ACHN (cell line): Measurements from ENCODE around the gene NPRL2.

Experiments
- DNase-seq: peaks from one replicate; pipeline ENCODE4 v3.0.0-alpha.2; 2015
- in situ Hi-C: cut with HindIII; loops from 2 replicates; pipeline ENCODE4 v1.10.0; 2017; ENCODE audit warnings: low sequenced_read_pairs, low pct_ligation_motif_present, low pct_unique_long_range_greater_than_20kb

Gene NPRL2

DNA sequence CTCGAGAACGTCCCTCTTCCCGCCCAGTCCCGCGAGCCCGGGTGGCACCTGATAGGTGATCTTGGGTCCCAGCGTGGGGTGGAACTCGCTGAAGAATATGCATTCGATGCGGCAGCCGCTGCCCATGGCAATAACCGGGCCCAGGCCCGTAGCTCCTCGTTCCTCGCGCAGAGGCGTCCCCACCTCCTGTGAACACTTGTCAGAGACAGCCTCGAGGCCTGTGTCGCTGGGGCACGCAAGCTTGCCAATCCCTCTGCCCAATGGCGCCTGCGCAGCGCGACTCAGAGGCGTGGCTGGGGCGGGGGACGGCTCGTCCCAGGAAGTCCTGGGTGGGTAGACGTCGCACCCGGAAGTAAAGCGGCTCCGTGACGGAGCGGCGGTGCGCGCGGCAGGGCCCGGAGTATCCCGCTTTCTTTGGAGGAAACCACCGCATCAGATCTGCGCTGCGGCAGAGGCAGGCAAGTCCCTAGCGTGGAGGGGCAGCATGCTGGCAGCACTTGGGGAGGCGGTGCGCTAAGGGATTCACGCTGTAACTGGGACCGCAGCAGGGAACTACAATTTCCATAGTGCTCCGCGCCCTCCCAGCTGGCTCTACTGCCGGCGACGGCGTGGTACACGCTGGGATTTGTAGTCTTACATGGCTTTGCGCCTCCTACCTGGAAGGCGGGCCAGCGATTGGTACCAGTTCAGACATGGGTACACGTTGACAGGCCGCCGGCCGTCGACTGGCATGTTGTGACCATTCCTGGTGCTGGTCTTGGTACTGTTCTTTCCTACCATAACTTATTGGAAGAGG lies at the start of gene NPRL2, which contains the start of gene CYB561D2:
TSS of gene NPRL2 (minus strand) at position 249 of the 796 bp plus-strand sequence. CDS start at position 126, 123 bp downstream.
TSS of gene CYB561D2 (plus strand) at position 336 of the 796 bp plus-strand sequence. CDS start 572 bp downstream, outside the sequence.
- in situ Hi-C loops: no loop called here
- DNase-seq: peak; percentile 91

DNA sequence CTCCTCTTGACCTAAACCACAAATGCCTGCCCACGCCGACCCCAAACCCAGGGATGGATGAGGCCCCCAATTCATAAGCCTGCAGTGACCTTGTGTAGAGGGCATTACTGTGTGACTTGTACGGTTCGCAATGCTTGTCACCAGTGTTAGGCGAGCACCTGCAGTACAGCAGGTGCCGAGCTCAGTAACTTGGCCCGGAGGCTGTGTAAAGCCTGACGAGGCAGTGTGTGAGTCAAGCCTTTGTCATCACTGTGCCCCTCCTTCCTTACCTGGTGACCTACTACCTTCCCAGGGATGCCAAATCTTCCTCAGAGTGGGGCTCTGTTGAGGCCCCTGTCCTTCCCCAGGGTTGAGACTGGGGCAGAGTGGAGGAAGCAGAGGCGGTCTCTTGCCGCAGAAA lies 45.9 kb upstream of the NPRL2 start:
- no peak for DNase-seq

DNA sequence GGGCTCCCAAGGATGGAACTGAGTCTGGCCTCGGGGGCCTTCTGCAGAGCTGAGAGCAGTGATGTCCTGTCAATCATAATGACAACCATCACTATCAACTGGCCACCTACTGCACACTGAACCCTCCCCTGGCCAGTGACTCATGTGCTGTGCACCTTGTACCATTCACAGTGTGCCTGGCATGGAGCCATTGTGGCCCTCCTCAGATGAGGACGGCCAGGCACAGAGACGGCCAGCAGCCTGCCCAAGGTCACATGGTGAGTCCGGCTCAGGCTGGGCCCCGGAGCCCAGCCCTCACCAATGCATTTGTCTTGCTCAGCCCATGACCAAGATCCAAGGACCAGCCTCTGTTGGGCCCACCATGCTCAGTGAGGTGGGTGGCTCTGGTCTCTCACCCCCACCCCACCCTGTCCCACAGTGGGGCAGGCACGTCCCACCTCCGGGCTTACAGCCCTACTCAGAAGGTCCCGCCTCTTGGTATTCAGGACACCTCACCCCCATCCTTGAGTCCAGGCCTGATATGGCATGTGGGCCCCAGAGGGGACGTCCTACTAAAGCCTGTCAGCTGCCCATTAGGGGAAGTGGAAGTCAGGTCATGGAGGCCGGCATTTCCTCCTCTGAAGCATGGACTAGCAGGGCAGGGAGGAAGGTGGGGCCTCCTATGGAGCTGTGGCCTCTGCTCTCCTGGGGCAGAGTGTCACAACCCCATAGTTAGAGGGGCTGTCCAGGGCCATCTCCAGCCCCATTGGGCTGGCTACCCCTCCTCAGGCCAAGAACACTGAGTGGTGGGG lies 44.7 kb upstream of the NPRL2 start:
- DNase-seq: no peak
- in situ Hi-C loops: no loop called here

More for the DNA sequence above, 45.9 kb upstream of the NPRL2 start:
- in situ Hi-C loops: no loop called here

GRCh38 chr3:50393061-50393460 lies 42.5 kb upstream of the NPRL2 start:
- in situ Hi-C loops: no loop called here
- DNase-seq: no peak

DNA sequence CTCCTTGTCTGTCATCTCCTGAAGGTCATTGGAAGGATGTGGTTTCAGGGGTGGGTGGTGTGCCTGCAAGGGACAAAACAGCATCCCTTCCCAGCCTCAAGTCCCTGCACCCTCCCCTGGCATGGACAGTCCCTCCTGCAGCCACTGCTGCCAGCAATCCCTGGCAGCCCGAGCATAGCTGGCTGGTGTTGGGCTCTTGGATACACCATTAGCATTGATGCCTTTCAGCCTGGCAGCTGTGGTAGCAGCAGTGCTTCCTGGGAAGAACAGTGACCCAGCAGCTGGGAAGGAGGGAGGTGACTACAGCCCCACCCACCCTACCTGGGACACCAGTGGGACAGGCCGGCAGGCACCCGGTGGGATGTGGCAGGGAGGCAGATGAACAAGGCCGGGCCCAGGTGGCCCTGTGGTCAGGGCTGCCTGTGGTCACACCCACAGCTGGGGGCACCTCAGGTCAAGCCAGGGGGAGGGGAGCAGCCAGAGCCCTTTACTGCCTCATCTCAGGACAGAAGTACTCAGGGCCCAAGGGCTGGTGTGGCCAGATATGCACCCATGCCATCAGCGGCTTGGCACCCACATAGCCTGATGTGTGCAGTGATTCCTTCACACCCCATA lies 41.6 kb upstream of the NPRL2 start:
- no peak for DNase-seq
- in situ Hi-C loops: no loop called here

GRCh38 chr3:50390508-50391224 lies 40.1 kb upstream of the NPRL2 start:
- in situ Hi-C loops: no loop called here
- no peak for DNase-seq

- in situ Hi-C loops: no loop called here
Observed at GRCh38 chr3:50389414-50389767, 38.8 kb upstream of the NPRL2 start.

DNA sequence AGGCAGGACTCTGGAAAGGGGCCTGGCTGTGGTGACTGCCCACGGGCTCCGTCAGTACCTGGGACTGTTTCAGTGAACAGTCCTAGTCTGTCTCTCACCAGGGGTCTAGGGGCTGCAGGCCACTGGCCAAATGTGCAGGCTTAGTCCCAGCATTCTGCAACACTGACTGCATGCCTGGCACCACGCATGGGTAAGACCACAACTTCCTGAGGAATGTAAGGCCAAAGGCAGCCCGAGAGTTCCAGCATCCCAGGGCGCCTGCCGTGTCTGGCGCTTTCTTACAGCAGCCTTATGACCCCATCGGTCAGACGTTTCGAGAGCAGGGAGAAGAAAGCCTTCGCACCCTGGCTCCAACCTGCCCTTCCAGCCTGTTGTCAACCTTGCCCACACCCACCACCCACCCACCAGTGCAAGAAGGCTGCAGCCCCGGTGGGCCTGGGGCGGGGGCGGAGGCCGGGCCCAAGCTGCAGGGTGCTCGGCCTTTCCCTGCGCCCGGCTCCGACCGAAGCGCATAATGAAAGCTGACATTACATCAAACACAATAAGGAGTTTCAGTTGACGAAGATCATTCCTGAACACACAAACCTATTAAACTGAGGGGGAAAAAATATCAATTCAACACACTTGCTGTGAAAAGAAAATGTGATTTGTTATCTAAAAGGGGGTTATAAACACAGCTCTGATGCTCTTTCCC lies 38.3 kb upstream of the NPRL2 start:
- no peak for DNase-seq
- in situ Hi-C loops: no loop called here

More at GRCh38 chr3:50389414-50389767, 38.8 kb upstream of the NPRL2 start:
- no peak for DNase-seq

DNA sequence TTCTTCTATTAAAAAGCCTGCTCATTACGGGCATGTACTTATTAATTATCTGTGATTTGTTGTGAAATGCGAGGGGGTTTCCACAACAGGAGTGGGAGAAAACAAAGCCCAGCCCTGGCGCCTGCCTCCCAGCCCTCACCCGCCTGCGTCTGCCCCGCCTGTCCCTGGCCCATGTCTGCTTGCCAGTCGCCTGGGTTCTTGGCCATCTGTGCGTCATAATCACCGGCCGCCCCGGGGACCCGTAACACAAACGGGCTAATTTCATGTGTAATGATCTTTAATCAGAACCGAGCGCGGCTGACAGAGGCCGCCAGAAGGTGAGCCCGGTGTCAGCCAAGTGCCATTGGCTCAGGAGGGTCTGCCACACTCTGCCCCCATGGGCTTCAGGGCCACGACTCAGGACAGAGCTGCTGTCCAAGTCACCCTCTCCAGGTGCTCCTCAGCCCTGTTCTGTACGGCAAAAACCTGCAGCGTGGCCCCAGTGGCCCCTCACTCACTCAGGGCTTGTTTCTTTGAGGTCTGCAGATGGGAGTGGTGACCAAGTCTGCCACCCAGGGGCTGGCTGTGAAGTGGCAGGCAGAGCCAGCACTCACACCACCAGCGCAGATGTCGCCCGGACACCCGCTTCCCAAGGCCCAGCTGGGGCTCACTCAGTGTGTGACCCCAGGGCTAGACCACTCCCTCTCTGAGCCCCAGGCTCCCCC lies 37.6 kb upstream of the NPRL2 start:
- DNase-seq: no peak

GRCh38 chr3:50385754-50386153 lies 35.2 kb upstream of the NPRL2 start:
- no peak for DNase-seq
- in situ Hi-C loops: no loop called here

More for the DNA sequence above, 37.6 kb upstream of the NPRL2 start:
- in situ Hi-C loops: no loop called here

DNA sequence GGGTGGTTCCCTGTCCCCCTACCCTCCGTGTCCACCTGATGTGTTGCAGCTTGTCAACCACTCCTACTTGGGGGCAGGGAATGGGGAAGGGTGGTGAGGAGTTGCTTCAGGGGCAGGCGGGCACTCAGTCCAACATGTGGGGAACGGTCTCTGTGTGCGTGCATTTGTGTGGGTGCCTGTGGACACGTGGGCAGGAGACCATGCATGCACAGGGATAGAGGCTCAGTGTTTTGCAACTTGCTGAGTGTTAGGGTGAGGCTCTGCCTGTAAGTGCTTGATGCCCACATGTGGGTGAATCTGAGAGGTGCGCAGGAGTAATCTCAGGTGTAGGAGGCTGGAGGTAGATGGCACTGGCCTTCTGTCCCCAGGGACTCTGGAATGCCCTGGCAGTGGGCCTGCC lies 33.2 kb upstream of the NPRL2 start:
- no peak for DNase-seq
- in situ Hi-C loops: no loop called here

GRCh38 chr3:50382722-50383121 lies 32.1 kb upstream of the NPRL2 start:
- DNase-seq: no peak
- in situ Hi-C loops: no loop called here

- no peak for DNase-seq
- in situ Hi-C loops: no loop called here
Observed at GRCh38 chr3:50381383-50381782, 30.8 kb upstream of the NPRL2 start.

DNA sequence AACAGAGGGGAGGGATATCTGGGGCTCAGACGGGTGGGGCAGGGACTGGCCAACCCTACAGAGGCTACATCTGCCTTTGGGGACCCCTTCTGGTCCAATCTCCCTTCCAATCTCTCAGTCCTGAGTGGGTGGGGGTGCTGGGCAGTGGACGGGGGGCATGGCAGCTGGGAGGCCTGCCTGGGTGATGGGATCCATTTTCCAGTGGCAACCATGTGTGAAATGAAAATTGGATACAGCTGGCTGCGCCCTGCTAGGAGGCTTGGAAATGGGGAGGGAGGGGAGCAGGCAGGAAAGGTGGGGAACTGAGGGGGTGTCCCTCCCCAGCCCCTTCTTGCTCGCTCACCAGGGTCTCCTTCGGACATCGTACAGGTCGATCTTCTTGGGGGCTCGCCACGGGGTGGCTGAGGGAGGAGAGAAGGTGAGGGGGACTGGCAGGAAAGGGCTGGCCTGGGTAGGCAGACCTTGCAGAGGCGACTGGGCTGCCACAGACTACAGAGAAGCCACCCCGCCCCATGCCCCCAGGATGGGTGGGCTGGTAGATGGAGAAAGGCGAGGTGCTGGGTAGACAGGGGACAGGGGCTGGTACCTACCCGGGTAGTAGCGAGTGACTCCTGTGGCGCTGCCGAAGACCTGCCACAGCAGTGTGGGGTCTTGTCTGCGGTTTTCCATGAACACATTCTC lies 30.0 kb upstream of the NPRL2 start:
- in situ Hi-C loops: no loop called here
- DNase-seq: no peak

DNA sequence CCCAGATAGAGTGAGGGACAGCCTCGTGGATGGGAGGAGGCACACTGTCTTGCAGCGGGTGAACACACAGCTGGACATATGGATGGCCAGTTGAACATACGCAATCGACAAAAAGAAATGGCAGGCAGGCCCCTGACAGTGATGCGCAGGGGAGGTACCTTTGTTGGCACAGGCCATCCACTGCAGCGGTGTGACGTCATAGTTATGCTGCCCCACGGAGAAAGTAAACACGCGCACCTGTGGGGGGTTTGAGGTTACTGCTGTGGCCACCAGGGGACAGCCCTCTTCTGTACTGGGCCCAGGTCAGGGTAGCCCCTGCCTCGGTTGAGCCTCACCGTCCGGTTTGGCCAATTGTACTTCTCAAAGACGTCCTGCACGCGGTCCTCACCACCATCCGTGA lies 28.2 kb upstream of the NPRL2 start:
- no peak for DNase-seq
- in situ Hi-C loops: no loop called here

- in situ Hi-C loops: no loop called here
- DNase-seq: no peak
Observed at GRCh38 chr3:50378024-50378423, 27.4 kb upstream of the NPRL2 start.

DNA sequence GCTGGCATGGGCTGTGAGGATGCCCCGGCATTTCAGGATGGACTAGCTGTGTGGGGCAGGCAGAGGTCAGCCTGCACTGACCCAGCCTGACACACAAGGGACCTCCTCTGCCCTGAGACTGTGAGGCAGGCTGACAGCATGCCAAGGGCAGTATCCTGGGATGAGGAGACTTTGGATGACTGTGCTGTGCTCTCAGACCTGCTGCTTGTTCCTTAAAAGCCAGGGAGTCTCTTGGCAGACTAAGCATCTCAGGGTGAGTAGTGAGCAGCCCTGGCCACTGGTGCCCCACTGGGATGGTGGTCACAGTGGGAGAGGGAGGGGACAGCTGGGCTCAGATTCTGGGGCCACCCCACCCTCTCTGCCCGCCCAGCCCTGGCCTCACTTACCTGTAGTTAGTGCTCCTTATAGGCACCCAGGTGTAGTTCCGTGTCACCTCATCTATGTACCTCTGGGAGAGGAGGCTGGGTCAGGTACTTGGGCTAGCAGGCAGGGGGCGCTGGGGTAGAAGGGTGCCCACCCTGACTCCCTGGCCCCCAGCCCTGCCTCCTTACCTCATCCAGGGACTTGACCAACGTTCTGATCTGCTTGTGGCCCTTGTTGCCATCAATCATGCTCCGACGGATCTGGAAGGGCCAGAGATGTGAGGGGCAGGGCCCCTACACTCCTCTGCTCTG lies 24.8 kb upstream of the NPRL2 start:
- in situ Hi-C loops: no loop called here
- no peak for DNase-seq
